SH-SY5Y (cell line): Measurements from ENCODE around the gene TRAK2.

Source experiments
- GATA2 ChIP-seq: IDR thresholded peaks from 2 replicates; pipeline ENCODE4 v1.6.1; 2011; ENCODE audit warnings: mild to moderate bottlenecking, low read depth, low read length
- GATA3 ChIP-seq: IDR thresholded peaks from 2 replicates; pipeline ENCODE4 v1.6.1; 2011; ENCODE audit warnings: low read depth, mild to moderate bottlenecking, low read length, moderate library complexity

TRAK2 gene

GRCh38 chr2:201432038-201432620, 19.1 kb downstream of the TRAK2 start:
- TF ChIP-seq GATA3 (no peak), GATA2 (no peak)

GRCh38 chr2:201430839-201431238, 20.4 kb downstream of the TRAK2 start:
- TF ChIP-seq GATA3 (no peak), GATA2 (no peak)

- TF ChIP-seq GATA2 (no peak), GATA3 (no peak)
Observed at GRCh38 chr2:201425952-201426351, 25.3 kb downstream of the TRAK2 start.

DNA sequence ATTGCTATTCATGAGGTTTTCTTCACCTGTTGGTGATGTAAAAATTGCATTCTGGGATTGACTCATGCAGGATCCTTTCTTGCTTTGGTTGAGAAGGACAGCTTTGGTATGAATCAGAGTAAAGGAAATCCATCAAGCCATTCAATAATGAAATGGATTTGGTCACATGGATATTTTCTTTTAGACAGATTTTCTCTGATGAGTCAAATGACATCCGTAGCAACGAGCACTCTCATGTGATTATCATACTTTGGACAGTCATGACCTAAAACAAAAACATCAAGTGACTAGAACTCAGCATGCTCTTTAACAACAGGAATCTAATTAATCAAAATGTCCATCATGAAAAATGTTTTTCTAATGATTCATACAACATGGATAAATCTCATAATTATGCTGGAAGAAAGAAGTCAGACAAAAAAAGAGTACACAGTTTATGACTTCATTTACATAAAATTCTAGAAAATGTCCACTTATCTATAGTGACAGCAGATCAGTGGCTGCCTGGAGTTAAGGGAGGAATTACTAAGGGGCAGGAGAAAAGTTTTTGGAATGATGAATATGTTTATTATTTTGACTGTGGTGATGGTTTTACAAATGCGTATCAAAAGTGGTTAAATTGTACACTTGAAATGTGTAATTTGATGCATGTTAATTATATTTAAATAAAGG, 30.7 kb downstream of the TRAK2 start:
- TF ChIP-seq GATA2 (no peak), GATA3 (no peak)

GRCh38 chr2:201419986-201420385, 31.3 kb downstream of the TRAK2 start:
- TF ChIP-seq GATA2 = no peak
- no peak for TF ChIP-seq GATA3

GRCh38 chr2:201419057-201419635, 32.1 kb downstream of the TRAK2 start:
- TF ChIP-seq GATA2 (no peak), GATA3 (no peak)

DNA sequence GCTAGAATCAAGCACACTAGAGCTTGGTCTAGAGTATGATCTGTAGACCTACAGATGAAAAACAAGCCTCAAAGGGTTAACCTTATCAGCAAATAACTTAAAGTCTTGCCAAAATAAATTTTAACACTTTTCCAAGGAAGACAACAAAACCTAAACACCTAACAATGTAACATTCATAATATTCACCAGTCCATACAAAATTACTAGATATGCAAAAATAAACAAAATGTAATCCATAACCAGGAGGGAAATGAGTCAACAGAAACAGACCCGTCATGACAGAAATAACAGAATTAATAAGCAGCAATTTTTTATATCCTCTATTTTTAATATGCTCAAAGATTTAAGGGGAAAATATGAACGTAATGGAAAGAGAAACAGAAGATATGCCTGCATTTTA, 36.1 kb downstream of the TRAK2 start:
- TF ChIP-seq GATA3 (no peak), GATA2 (no peak)

DNA sequence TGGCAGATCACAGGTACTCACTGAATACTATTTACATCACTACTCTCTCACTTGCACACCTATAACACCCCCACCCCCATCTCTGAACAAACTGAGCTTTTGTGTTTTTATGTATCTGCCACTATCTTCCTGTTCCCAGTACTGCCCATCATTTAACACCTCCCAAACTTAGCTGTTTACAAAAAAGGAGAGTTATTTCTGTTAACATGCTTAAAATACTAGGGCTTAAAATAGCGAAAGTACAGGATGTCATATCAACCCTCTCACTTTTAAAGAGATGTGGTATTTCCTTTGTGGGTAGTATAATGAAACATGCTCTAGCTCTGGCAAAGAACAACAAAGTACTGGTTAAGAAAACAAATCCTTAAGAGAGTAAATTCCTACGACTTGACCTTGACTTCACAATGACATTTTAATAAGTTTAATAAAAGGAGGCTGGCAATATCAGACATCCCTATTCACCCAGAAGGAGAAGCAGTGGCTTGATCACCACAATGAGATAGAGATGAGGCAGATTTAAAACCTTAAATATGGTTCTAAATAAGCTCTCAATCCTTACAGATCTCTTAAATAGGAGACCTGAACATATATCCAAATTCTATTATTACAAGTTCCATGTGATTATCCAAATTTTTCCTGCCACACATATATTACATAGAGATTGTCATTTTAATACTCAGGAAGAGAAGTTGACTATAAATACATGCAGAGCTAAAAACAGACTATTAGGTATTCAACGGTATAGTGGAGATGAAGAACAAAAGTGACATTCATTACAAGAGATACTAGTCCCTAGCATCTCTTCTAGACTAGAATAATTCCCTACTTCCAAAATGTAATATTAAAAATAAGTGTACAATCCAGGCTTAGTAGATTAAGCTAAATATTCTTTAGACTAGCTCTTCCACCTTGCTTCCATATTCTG, 36.9 kb downstream of the TRAK2 start:
- TF ChIP-seq GATA2 (no peak), GATA3 (no peak)

- no peak for TF ChIP-seq GATA3
- TF ChIP-seq GATA2 = no peak
Observed at GRCh38 chr2:201413552-201413951, 37.7 kb downstream of the TRAK2 start.

- no peak for TF ChIP-seq GATA3
- TF ChIP-seq GATA2 = no peak
Observed at GRCh38 chr2:201413143-201413542, 38.1 kb downstream of the TRAK2 start.

DNA sequence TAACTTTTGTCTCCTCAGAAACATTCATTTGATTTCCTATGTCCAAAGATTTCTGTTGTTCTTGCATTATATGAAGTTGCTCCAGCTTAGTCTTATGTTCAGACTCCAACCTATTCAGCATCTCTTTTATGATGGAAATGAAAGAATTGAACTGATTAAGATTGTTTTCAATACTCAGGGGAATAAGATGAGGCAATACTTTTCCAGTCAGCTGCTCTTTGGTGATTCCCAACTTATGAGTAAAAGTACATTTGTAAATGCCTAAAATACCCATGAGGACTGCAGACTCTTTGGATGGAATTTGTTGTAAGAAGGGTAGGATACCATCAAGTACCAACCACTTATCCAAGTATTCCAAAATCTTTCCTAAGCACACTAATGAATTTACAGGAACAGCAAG, 39.8 kb downstream of the TRAK2 start:
- TF ChIP-seq GATA3 = no peak
- no peak for TF ChIP-seq GATA2

DNA sequence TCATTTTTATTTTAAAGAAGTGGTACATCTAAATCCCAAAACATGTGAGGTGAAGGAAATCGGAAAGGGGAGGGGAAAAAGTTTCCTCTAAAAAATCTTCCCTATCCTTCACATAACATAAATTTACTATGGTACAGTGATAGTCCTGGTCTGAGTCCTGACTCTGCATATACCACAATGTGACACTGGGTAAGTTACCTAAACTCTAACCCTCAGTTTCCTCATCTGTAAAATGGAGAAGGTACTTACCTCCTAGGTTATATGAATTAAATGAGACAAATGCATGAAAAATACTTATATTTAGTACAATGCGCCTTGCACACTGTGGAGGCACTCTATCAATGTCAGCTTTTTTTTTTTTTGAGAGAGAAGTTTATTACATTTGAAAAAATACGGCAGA, 42.3 kb downstream of the TRAK2 start:
- TF ChIP-seq GATA3 (no peak), GATA2 (no peak)

DNA sequence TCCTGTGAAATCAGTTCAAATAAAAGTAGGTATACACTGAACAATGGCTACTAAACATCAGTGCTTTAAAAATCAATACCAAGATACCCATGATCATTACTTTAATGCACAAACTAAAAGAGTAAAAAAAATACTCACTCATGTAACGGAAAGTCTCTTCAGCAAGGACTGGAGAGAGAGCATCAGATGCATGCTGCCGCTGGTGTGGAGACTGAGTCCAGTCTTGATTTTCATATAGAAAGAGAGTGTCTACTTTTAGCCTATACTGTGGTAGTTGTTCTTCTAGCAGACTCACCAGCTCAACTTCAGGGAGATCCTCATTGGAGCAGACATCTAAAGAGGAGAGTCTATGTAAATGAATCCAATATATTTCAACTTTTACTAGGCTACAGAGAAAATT, 44.0 kb downstream of the TRAK2 start:
- TF ChIP-seq GATA3 = no peak
- TF ChIP-seq GATA2 = no peak

GRCh38 chr2:201406077-201406662, 45.1 kb downstream of the TRAK2 start:
- TF ChIP-seq GATA3 = no peak
- TF ChIP-seq GATA2 = no peak

- TF ChIP-seq GATA3 (no peak), GATA2 (no peak)
Observed at GRCh38 chr2:201404699-201405280, 46.5 kb downstream of the TRAK2 start.
